Stimulated activated CD4-positive, alpha-beta T cell treated with anti-CD3 and anti-CD28 coated beads, Interleukin-4, amount 100 ng/mL, for 1 hour (primary cell): ENCODE measurements around the gene SPON1.
"Not testable (repeated sequence)": the region's sequence is repeated elsewhere in the genome, so short reads cannot be mapped to it uniquely, and the experiment has no call there.

Source experiments
- DNase-seq: peaks from one replicate; pipeline ENCODE4 v3.0.0-alpha.2; 2020

The SPON1 gene

DNA sequence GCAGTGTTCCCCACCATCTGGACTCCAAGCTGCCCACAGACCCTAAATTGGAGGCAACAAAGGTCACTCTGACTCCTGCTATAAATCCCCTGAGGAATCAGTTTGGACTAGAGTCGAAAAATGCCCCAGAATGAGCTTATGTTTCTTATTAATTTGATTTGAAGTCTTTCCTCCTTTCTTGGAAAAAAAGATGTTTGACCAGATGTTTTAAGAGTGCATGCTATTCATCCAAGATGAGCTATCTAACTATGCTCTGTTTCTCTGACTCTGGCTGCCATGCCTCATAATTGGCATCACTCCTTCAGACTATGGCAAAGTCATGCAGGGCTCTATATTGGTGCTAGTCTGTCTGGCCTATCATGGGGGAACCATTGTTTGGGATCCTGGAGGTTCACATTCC lies 174.0 kb downstream of the SPON1 start:
- no peak for DNase-seq

GRCh38 chr11:14137284-14137683 lies 174.8 kb downstream of the SPON1 start:
- no peak for DNase-seq

DNA sequence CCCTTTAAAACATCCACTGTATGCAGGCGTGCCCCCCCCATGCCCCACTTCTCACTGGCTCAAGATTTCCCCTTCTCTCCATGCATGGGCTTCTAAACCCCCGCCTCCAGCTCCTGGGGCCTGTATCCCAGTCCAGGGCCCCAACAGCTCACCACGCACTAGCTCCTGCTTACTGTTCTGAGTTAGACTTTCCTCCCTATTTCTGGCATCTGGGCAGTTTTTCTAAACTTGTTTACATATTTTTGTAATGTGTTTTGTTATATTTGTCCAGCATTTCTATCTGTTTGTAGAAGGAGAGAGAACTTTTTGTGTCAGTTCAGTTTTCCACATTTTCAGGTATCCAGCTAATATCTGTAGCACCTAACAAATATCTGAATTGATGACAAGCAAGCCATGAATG lies 178.5 kb downstream of the SPON1 start:
- DNase-seq = no peak

DNA sequence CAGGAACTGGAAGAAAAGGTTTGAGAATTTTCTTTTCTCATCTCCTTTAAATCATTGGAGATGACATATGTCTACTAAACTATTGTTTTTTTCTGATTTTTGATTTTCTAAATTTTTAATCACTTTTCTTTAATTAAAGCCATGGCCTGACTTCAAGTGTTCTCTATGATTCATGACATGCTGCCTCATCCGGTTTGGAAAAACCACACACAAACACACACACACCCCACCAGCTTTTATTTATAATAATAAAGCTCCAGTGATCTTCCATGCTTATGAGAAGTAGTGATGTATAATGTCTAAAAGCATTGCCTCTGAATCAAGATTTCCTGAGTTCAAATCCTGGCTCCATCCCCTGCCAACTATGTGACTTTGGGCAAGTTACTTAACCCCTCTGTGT lies 179.2 kb downstream of the SPON1 start:
- DNase-seq = no peak

DNA sequence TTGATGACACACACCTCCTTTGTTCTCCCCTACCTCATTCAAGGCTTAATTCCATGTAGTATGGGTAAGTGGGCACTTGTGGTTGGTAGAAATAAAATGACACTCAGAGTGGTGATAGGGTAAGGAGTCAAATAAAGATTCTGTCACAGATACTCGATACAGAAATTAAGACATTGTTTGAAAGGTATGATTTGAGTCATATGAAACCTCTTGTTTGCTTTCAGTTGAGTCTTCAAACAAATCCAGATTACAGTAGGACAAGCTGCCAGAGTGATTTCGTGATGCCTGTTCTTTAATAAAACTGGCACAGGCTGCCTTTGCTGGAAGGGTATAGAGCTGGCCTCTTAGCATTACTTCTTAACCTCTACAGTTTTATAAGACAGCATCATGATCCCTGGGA lies 182.4 kb downstream of the SPON1 start:
- DNase-seq = no peak

DNA sequence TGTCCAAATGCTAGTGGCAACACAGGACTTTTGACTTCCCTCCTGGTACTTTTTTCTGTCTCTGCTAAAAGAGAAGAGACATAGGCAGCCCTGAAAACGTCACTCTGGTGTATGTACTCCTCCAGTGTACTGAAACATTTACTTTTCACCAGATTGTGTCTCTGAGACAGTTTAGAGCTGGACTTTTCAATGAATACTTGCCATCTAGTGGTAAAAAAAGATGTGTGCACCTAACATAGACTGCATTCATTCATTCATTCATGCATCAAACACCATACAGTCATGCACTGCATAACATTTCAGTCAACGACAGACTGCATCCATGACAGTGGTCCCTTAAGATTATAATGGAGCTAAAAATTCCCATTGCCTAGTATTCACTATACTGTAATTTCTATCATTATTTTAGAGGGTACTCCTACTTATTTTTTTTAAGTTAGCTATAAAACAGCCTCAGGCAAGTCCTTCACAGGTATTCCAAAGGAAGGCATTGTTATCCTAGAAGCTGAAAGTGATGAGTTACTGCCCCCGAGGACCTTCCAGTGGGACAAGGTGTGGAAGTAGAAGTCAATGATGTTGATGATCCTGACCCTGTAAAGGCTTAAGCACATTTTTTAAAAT lies 186.2 kb downstream of the SPON1 start:
- no peak for DNase-seq

DNA sequence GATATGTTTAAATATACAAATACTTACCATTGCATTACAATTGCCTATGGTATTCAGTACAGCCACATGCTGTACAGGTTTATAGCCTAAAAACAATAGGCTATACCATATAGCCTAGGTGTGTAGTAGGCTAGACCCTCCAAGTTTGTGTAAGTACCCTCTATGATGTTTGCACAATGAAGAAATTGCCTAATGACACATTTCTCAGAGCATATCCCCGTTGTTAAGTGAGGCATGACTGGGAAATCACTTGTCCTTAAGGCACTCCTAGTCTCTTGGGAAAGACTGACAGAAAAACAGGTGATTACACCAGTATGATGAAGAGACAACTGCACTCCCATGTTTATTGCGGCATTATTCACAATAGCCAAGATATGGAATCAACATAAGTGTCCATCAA lies 187.2 kb downstream of the SPON1 start:
- DNase-seq = no peak

DNA sequence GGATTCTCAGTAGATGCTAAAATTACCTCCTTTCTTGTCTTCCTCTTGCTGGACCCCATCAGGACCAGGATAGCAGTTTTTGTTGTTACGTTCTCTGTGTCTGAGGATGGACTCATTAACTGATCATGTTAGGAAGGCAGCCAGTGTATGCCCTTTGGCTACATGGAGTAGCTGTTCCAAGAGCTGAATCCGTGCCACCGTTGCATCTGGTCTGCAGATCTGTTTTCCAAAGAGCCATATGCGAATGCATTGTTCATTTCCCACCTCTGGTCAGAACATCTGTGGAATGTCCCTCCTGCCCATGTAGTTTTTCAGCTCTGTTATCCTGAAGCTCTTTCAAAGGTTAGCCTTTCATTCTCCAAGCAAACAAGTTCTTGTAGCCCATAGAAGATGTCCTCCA lies 188.4 kb downstream of the SPON1 start:
- no peak for DNase-seq

- not testable (repeated sequence) for DNase-seq
Measured at GRCh38 chr11:14154103-14154502, 191.6 kb downstream of the SPON1 start.

DNA sequence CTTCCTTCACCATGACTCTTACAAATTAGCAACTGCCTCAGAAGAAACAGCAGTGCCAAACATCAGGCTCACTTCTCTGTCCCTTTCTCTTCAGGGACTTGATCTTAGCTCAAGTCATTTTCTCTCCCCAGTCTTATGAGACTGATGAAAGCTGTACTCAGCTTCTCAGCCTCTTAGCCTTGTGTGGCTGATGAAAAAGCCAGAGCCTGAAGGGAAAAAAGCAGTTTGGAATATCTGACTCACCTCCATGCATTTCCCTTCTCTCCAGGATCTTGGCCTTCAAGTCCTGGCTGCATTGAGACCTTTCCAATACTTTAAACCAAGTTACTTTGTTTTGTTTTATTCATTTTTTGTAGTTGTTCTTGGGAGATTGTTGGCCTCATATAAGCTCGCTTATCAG lies 195.9 kb downstream of the SPON1 start:
- no peak for DNase-seq

DNA sequence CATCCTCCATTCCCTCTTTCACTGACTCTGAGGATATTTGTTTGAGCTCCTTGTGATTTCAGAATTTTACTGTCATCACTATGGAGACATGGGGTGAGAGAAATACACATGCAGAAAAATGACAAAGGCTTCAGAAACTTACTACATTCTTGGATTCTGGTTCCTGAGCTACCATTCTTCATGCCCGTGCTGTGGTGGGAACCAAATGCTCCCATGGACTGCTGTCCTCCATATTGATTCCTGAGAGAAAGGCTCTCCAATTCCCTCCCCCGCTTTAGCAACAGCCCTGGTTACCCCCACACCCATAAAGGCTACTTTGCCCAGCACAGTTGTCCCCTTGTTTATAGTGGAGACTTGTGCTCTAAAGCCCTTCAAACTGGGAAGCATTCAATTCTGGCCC lies 201.1 kb downstream of the SPON1 start:
- DNase-seq = no peak

DNA sequence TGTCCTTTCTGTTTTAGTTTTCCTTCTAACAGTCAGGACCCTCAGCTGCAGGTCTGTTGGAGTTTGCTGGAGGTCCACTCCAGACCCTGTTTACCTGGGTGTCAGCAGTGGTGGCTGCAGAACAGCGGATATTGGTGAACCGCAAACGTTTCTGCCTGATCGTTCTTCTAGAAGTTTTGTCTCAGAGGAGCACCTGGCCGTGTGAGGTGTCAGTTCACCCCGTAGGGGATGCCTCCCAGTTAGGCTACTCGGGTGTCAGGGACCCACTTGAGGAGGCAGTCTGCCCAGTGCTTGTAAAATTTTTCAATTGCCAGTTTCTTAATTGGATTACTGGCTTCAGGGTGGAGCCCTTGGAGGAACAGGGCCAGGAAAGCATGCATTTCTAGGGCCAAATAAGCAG lies 211.2 kb downstream of the SPON1 start:
- DNase-seq = not testable (repeated sequence)

GRCh38 chr11:14179116-14179820 lies 216.7 kb downstream of the SPON1 start:
- no peak for DNase-seq

DNA sequence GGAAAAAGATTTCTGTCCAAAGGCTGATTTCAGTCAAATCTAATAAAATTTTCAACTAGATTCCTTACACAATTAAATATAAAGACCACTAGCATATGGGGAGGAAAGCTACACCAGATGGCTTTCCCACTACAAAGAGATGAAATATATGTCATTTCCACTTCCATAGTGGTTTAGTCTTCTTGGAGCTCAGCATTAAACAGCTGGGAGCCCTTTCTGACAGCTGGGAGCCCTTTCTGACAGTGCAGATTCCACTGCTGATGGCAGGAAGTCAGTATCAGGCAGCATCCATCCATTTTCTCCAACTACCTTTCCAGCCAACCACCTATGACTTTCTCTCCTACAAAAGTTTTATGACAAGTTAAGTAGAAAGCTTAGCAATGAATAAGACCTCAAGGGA lies 218.6 kb downstream of the SPON1 start:
- no peak for DNase-seq

GRCh38 chr11:14182833-14183364 lies 220.4 kb downstream of the SPON1 start:
- no peak for DNase-seq

GRCh38 chr11:14184028-14184940 lies 221.8 kb downstream of the SPON1 start:
- DNase-seq = no peak

- DNase-seq = no peak
Measured at GRCh38 chr11:14185461-14185860, 222.9 kb downstream of the SPON1 start.

DNA sequence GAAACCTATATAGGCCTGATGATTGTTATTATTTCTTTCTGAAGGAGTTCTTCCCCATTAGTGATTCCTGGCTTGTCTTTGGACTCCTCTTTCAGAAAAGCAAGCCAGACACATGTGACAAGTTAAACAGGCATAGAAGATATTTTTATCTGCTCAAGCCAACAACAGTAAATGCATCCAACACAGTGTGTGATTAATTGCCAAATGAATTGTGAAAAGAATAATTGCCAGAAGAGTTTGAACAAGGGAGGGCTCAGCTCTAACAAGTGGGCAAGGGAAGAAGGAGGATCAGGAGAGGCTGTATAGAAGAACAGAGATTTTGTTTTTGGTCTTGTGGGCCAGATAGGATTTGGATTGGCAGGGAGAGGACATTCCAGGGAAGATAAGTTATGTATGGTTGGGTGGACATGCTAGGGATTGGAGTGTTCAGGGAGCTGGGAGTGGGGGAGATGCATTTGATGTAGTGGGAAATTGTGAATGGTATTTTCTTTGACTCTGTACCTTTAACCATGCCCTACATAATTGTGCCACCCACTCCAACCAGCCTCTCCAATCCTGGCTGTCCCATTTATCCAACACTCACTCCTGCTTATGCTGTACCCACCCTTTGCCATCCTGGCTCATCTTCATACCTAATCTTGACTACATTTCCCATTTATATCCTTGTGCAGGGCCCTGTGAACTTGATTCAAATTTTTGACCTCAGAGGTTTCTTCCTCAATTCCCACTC lies 223.7 kb downstream of the SPON1 start:
- no peak for DNase-seq

DNA sequence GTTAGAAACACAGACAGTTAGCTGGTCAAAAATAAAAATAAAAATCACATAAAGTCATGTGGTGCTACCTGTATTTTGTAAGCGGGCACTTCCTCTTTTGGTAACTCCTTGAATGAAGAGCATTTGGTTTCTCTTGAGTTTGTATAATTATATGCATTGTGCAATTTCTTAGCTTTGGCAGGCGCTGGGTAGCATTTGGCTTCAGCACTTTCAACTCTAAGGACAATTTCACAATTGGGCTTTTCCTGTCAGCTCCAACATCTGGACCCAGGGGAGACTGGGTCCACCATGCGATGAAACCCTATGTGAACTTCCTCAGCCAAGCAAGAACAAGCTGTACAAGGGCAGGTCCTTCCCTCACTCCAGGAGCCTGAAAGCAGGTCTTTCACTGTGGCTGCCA lies 227.4 kb downstream of the SPON1 start:
- DNase-seq = no peak

DNA sequence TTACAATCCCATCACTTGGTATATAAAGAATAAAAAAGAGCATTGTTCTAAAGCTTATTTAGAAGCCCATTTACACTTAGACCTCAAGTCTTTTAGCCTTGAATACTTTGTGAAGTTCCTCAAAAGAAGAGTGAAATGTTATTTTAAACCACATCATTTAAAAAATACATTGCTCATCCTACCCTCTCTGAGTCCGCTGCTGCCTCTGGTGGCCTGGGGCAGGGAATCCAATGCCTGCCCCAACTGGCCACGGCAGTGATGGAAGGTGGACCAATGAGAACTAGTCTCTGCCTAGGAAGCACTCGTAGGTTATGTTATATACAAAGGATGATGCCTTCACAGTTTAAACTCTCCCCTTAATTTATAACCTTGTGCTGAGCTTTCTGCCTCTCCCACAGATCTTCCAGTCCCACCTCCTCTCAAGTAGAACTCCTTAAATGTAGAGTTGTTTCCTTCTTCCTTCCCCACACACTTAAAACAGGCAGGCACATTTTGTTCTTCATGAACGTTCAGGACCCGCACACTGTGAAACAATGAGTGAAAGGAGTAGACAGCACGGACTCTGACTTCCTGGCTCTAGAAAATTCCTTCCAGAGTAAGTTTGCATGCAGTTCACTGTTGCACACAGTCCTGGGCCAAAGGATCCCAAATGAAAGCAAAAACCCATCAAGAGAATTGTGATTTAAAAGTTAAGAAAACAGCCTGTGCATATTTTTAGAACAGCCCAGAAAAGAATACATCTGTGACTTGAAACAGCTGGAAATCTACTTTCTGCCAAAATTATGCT lies 228.7 kb downstream of the SPON1 start:
- no peak for DNase-seq

DNA sequence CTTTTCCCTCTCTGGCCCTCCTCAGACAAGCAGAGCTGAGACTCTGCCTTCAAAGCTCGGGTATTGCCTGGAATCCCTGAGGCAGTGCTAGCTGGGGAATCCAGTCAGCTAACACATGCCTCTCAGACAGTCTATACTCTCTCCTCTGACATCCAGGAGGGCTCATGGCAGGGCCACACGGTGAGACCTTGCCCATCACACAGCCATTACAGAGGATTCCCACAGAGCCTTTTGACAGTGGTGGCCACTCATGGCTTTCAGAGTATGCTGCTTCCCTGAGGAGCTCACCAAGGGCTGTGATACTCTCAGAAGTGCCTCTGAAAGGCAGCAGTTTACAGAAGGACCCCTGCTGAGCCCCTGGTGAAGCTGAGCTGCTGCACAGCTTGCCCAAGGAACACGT lies 231.1 kb downstream of the SPON1 start:
- no peak for DNase-seq
